Nucleus accumbens (tissue), 56 donors: ENCODE results near the gene SNX30.

Experiments
- DNase-seq, 56 donors: peaks; one replicate each; lab custom pipeline; 2025; lab: John Stamatoyannopoulos, UW

SNX30 gene

DNA sequence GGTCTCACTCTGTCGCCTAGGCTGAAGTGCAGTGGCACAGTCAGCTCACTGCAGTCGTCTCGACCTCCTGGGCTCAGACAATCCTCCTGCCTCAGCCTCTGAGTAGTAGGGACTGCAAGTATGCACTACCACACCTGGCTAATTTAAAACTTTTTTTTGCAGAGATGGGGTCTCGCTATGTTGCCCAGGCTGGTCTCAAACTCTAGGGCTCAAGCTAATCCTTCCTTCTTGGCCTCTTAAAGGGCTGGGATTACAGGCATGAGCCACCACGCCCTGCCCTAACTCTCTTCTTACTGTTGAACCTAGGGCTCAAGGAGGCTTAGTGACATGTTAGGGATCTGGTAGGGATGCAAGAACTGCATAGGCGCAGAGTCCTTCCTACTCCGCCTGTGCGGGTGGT, 65.3 kb downstream of the SNX30 start:
- no peak for DNase-seq

DNA sequence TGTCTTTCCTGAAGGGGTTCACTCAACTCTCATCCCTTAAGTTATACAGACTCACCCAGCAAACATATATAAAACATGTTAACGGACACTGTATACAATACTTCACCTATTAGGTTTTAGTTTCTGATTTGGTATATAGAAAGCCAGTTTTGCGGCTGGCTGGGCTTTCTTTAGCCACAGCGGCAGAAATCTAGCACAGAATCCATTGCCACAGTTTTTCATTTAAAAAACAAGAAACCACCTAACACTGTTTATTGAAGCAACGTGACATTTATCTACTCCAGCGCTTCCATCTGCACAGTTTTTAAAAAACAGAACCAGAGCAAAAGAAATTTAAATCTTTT, 67.3 kb downstream of the SNX30 start:
- no peak for DNase-seq

DNA sequence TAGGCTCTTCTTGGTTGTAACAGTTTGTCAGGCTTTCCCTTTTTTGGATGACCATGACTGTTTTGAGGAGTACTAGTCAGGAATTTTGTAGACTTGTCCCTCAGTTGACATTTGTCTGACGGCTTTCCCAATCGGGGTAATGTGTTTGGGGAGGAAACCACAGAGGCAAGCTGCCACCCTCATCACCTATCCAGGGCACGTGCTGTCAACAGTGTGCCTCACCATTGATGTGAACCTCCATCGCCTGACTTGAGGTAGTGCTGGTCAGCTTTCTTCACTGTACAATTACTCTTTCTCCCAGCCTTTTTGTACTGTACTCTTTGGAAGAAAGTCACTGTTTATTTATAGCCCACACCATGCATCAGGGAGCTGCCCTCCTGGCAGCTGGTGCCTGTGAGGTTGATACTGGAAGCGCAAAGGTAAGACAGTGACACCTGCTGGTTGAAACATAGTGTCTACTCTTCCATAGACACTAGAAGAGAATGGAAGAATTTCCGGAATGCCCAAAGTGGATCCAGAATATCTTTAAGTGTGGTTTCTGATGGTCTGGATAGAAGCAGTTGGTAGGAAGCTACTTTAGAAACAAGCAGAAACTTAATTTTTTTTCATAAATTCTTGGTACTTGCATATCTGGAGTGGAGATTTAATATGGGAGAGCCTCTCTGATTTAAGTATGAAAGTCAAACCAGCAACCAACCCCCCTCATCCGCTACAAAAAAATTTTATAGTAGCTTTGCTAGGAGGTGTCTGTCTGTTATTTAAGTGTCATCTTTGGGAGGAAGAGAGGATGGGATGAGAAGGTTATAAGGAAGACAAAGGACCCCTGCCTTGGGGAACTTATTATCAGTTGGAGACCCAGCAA, 69.3 kb downstream of the SNX30 start:
- peak in 8 of 56 donors; percentile 5 to 24 (median 10) for DNase-seq

DNA sequence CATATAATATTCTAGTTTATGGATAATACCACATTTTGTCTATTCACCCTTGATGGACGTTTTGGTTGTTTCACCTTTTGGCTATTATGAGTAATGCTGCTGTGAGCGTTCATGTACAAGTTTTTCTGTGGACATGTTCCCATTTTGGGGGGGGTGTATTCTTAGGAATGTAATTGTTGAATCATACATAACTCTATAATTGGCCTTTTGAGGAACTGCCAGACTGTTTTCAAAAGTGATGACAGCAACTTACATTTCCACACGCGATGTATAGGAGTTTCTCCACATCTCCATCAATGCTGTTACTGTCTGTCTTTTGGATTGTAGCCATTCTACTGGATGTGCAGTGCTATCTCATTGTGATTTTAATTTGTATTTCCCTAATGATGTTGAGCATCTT, 70.3 kb downstream of the SNX30 start:
- no peak for DNase-seq

DNA sequence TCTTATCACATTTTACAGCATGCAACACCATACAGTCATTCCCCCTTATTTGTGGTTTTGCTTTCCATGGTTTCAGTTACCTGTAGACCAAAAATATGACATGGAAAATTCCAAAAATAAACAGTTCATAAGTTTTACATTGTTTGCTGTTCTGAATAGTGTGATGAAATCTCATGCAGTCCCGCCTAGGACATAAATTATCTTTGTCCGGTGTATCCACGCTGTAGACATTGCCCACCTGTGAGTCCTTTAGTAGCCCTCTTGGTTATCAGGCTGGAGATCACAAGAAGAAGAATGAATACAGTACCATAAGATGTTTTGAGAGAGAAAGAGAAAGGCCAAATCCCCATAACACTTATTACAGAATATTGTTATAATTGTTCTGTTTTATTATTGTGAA, 72.1 kb downstream of the SNX30 start:
- no peak for DNase-seq

DNA sequence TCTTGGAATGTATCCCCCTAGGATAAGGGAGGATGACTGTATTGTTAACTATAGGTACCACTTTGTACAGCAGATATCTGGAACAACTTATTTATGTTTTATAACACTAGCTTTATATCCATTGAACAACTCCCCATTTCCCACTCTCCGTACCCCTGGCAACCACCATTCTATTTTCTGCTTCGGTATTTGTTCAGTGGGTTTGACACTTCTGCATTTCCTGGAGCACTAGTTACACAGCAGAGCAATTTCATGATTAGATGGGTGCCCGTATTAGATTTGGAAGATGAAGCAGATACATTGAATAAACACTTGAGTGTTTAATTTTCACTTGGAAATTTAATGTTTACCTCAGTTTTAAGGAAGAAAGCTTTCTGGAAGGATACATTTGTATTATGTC, 72.7 kb downstream of the SNX30 start:
- no peak for DNase-seq

DNA sequence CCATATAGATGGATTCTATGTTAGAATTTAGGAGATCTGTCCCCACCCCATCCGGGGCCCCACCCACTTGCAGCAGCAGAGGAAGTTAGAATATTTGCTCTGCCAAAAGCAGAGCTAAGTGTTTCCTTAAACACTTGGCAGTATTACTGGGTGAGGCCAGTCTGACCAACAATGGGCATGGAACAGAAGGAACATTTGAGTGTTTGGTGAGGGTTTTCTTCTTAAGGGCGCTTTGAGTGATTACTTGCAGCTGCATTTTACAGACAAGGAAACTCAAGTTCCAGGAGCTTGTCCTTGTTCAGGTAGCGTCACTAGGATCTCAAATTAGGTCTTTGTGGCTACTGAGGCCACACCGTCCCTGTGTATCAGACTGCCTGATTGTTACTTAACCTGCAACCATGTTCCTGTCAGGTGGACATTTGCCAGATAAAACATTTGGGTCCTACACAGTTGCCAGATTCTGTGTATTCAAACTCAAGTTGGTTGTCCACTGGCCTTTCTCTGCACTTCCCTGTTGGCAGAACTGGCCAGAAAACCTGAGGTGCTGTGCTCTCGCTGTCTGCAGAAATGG, 80.8 kb downstream of the SNX30 start:
- DNase-seq = peak in 1 of 56 donors; percentile 22

DNA sequence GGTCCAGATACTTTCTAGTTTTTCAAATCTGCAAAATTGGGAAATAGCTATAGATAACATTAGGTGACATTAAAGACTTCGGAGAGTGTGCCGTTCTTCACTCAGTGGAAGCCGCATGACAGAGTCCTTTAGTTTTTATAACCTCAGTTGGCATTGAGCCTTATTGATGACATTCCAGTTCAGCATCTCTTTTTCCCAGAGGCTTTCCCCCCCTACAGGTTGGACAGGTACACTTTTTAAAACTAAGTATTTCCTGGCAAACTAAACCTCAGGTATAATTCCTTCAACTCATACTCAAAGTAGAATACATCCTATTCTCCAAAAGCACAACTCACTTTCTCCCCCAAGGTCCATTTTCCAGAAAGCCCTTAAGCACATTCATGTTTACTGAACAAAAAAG, 81.4 kb downstream of the SNX30 start:
- no peak for DNase-seq

DNA sequence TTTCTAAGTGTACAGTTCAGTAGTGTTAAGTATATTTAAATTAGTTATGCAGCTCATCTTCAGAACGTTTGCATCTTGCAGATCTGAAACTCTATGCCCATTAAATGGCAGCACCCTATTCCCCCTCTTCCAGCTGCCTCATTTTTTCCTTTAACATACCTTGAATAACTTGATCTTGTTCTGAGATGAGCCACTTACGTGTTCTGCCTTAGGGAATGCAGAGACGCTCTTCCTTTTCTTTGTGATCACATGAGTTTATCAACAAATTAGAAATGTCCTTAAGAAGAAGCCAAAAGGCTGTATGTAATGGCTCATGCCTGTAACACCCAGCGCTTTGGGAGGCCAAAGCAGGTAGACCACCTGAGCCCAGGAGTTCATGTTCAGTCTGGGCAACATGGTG, 82.5 kb downstream of the SNX30 start:
- no peak for DNase-seq

DNA sequence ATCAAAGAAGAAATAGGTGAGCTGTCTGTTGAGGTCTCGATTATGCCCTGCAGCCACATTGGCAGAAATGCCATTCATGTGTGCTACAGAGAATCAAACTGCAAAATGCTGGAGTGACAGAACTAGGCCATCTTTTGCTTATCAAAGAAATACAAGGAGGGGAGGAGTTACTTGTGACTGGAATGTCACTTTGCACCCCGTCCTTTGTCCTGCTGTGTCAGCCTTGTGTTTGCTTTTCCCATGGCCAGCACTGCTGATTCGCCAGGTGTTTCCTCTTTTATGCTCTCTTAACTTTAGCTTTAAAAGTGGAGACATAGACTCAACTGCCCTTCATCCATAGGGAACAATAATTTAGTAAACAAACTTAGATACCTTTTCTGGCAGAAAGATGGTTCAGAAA, 85.8 kb downstream of the SNX30 start:
- DNase-seq = no peak

DNA sequence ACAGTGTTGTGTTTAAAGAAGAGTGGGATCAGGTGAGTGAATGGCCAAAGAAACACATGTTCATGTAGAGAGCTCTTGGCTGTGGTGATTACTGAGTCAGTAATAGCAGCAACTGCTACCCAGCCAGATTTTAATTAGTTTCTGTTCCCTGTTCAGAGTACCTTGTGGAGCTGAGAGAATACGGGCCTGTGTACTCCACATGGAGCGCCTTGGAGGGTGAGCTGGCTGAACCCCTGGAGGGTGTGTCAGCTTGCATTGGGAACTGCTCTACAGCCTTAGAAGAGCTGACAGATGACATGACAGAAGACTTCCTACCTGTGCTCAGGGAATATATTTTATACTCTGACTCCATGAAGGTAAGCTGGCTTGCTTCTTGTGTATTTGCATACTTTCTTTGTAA, 87.8 kb downstream of the SNX30 start:
- DNase-seq = no peak

DNA sequence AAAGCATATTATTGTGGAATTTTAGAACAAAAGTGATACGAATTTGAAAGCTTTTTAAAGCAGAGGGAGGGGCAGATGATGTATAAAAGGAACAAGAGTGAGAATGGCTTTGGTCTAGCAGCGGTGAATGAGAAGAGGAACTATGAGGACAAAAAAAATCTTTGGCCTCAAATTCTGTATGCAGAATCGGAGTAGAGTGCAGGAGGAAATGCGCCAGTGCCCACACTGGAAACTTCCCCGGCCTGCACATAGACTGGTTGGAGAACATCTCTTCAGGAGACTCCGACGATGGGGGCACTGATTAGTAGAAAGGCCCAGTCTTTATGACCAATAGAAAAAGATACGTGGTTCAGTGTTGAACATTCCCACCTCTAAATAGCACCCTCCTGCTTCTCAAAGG, 88.8 kb downstream of the SNX30 start:
- peak in 3 of 56 donors; percentile 11 to 22 (median 12) for DNase-seq

DNA sequence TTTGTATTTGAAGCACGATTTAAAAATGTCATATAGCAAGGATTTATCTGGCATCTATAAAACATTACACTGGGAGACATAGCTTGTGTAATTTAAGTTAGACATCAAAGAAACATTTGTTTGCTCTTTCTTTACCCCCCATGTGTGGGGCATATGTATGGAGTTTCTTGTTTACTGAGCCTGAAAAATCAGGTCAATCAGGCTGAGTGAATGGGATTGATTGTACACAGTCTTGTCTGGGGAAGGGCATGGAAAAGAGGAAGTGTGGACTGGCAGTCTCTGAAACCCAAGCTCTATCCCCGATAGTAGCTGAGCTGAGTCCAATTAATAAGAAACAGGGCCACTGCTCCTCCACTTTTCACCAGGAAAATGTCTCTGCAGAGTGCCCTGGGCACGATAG, 90.7 kb downstream of the SNX30 start:
- DNase-seq = peak in 6 of 56 donors; percentile 5 to 19 (median 14)

DNA sequence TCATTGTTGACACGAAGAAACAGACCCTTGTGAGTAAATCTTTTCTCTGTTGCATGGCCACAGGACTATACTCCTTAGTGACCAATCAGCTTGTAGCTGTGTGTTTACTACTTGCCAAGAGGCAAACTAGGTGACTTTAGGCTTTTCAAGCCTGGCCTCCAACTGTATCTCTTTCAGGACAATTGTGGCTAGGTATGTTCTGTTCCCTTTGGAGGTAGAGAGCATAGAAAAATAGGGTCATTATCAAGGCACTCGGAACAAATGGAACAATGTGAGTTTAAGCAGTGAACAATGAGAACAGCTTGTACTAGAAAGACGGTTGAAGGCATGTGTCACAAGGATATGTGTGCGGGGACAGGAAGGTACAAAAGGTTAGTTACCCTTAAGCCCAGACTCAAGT, 92.0 kb downstream of the SNX30 start:
- no peak for DNase-seq

DNA sequence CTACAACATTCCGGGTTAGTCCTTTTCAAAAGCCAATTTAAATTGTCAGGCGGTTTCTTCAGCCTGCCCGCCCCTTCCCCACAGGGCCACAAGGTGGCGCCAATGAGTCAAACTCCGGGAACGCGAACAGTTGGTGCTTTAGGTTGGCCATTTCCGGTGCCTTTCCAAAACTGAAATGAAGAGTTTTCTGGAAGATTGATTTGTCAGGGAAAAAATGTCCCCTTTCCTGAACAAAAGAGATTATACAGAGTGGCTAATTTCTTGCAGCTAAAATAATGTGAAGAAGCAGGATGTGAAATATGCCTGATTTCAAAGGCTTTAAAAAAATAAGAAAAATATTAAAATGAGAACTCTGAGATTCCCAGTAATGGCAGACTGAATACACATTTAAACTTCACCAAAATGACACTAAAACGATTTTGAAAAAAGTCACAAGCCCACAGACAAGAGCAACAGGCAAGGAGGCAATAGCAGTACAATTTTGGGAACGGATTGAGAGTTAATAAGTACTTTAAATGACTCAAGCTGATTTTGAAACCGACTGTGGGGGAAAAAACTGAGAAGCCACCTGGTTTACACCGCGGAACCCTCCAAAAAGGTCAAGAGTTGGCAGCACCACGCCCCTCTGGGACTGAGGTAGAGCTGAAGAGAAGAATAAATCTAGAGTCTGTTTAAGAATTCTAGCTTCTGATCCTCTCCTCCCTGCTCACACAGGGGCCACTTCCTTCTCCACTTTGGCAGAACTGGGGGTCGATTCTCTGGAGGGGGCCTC, 94.4 kb downstream of the SNX30 start:
- peak in 48 of 56 donors; percentile 6 to 85 (median 47) for DNase-seq

DNA sequence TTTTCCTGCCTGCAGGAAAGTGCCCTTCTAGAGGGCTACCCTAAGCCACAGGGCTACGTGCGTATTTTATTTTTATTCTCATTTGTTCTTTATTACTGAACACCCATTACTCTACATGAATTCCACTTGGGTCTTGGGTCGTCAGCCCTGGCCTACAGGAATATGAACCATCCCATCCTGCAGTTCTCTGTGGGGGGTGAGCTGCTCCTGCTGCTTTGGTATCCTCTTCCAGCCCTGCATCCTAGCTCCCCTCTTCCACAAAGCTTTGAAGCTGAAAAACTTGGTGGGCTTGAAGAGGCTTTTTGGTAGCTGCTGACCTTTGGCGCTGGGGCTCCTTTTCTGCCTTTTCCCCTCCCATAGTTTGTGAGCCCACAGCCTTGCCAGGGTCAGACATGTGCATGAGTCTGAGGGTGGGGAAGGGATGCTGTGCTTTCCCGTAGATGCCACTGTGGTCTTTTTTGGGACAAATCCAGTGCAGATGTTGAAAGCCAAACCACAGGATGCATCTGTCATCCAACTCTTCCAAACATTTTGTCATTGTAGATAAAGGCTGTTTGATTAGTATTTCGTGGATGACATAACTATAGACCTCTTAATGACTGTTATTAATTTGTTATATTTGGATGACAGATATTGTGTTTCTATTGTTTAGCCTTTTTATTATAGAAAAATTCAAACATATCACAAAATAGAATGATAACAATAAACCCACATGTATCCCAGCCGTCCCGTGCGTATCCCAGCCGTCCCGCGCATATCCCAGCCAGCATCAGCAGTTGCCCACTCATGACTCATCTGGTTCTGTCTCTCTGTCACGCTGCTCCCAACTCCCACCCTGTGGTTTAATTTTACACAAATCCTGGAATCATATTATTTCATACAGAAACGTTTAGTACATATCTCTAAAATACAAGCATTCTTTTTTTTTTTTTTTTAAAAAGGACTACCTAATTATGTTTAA, 96.2 kb downstream of the SNX30 start:
- peak in 18 of 56 donors; percentile 9 to 54 (median 34) for DNase-seq

DNA sequence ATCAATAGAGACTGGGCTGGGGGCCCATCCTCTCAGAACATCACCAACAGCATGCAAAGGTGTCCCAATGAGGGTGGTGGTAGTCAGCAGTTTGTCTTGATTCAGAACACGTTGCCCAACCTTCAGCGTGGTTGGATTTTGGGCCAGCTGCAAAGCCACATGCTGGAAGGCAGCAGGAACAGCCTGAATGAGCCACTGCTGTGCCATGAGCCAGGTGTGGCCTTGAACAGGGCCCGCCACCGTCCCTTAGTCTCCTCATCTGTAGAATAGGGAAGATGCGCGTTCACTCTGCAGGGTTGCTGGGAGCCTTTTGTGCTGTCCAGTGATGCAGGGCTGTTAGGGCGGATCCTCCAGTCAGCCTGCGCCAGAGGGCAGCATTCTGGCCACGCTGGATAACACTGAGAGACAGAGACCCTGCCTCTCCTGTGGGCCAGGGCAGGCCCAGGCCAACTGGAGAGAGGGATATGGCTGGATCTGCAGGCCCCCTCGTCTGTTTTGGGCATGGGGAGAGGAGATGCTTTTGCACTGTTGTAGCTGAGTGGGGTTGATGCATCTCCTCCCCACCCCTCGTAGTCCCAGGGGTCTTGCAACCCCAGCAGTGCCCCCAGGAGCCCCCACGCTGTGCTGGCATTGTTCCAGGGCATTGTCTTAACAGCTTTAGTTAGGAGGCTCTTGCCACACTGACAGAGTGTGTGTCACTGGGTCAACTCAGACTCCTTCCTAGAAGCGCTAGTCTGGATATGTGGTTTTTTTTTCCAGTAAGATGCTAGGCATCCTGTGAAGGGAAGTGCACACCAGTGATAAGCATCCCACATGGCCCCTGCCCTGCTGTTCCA, 98.0 kb downstream of the SNX30 start:
- DNase-seq = peak in 1 of 56 donors; percentile 13

DNA sequence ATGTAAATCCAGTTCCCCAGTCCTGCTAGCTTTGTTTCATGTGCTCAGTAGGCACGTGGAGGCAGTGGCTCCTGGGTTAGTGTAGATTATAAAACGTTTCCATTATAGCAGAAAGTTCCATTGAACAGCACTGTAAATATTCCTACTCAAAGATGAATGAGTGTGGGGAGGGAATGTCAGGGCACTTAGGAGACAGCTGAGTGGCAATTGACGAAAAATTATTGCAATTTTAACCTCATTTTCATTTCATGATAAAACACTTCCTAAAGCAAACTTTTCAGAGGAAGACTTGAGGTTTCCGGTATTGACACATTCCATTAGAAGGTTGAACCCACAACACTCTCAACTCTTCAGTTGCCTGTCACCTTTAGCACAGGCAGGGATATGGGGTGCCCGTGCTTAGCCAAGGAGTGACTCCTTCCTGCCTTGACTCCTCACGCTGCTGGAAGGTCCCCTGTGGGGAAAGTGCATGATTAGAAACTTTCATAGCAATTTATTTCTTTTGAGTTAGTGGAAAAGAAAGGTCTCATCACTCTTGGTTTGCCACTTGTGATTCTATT, 98.9 kb downstream of the SNX30 start:
- DNase-seq = no peak

DNA sequence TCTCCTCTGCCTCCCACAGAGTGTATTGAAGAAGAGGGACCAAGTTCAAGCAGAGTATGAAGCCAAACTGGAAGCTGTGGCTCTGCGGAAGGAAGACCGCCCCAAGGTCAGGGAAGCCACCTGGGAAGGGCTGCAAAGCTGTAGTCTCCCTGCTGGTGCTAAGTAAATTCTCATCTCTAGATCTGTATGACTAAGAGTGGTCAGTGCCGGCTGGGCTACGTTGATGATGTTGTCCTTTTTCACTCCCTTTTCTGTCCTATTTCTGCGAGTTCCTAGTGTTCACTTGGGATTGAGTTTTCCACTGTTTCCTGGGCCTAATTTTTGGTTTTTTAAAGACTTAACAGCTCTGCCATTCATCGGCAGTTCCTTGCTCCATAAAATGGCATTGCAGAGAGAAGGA, 100.3 kb downstream of the SNX30 start:
- DNase-seq = no peak
